HepG2 (cell line): ENCODE results near the gene EPN2. TPM values are rescaled to one million over a fixed set of nuclear protein-coding genes. Genes with fewer than 3 reads are reported as not detected.

ENCODE experiments used
- ARID4A ChIP-seq: sonication (generic); formaldehyde crosslinking; IDR thresholded peaks from 2 replicates; pipeline ENCODE4 v1.5.0; 2020; ENCODE audit warnings: mild to moderate bottlenecking, missing genetic modification reagents, borderline replicate concordance
- IRF2 ChIP-seq: IDR thresholded peaks from 2 replicates; pipeline ENCODE4 v1.6.1; 2018; ENCODE audit warnings: missing genetic modification reagents, missing compliant biosample characterization
- RERE ChIP-seq: IDR thresholded peaks from 2 replicates; pipeline ENCODE4 v1.6.1; 2016; ENCODE audit warnings: low read depth, missing genetic modification reagents, missing compliant biosample characterization
- ZNF564 ChIP-seq: sonication (generic); formaldehyde crosslinking; IDR thresholded peaks from 2 replicates; pipeline ENCODE4 v1.8.1; 2023; ENCODE audit warnings: mild to moderate bottlenecking, missing genetic modification reagents
- polyA plus RNA-seq, 8 experiments: library from polyadenylated mRNA; depleted of rRNA in 3 of 8; stranded (reverse) in 7 of 8; unstranded in 1 of 8; fragments of >200 nt; fragmentation: Illumina TruSeq in 4 of 8; extraction: Trizol in 4 of 8; gene quantifications; 2 replicates each; pipeline versions ENCODE4 v1.2.1 to v1.2.3, GENCODE V29; 2011 to 2016; ENCODE audit warnings: low read depth in 4 of 8, missing spikeins in 1 of 8, mixed read lengths in 1 of 8; ENCODE audit not compliant: insufficient read depth in 1 of 8
- total RNA-seq, 5 experiments: library from RNA; depleted of rRNA; stranded (reverse); fragments of >200 nt; fragmentation: Illumina TruSeq; extraction: Trizol; gene quantifications; 2 replicates each; pipeline ENCODE4 v1.2.3, GENCODE V29; 2016; ENCODE audit warnings: low read depth in 1 of 5

The EPN2 gene
- total and polyA plus RNA-seq, 2 of the 13 experiments (the other 11 are each of a cell fraction or from before 2014, with no cell fraction given) = 7.8 to 19.2 TPM

DNA sequence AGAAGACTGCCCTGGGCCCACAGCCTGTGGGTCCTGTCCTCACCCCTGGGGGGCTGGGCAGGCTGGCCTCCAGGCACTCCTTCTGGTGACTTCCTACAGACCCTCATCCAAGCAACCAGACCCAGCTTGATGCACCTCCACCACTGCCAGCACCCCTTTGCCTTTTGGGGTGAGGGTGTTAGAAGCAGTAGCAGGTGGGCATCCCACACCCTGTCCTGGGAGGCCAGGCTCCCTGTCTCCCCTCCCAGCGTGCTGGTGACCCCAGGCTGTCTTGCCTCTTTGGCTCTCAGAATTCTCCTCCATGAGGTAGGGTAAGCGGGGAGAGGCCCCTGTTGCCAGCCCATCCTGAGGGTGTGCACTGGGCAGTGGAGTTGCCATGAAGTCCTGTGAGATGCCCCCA lies 92.0 kb downstream of the EPN2 start (continued):
- TF ChIP-seq RERE (CRISPR knock-in tag) (no peak), ARID4A (CRISPR knock-in tag) (no peak), IRF2 (no peak), ZNF564 (no peak)
